Measurements from ENCODE around the gene CRACDL.

Gene CRACDL

GRCh38 chr2:98799375-98800329 lies 136.4 kb downstream of the CRACDL start:
- no peak for DNase-seq

DNA sequence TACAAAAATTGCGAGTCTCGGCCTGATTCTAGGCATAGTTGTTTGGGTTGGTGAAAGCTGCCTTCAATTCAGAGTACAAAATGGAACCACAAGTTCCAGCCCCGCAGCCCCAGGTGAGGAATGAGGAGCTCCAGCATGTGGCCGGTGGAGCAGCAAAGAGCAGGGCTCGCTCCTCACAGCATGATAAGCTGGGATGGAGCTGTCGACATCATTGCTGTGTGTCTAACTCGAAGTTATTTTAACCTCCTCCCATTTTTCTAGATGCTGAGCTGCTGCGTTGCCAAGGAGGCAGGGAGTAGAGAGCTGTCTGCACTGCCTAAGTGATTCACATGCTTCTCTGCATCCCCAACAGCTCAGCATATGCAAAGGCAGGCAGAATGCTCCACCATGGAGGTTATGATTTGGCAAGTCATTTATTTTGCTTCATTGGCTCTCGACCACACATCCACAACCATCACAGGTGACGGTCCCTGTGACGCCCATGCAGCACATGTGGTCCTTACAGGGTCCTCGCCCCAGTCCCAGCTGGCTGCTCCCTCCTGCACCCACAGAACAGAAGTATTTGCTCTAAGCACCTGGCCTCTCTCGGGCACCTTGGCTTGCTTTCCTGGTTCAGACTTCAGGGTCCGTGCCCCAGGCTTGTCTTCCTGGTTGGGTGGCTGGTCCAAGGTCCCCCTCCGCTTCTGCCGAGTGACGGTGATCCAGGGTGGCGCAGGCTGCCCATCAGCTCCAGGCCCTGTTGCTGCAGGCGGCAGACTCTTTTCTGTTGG lies 139.1 kb downstream of the CRACDL start:
- no peak for DNase-seq

DNA sequence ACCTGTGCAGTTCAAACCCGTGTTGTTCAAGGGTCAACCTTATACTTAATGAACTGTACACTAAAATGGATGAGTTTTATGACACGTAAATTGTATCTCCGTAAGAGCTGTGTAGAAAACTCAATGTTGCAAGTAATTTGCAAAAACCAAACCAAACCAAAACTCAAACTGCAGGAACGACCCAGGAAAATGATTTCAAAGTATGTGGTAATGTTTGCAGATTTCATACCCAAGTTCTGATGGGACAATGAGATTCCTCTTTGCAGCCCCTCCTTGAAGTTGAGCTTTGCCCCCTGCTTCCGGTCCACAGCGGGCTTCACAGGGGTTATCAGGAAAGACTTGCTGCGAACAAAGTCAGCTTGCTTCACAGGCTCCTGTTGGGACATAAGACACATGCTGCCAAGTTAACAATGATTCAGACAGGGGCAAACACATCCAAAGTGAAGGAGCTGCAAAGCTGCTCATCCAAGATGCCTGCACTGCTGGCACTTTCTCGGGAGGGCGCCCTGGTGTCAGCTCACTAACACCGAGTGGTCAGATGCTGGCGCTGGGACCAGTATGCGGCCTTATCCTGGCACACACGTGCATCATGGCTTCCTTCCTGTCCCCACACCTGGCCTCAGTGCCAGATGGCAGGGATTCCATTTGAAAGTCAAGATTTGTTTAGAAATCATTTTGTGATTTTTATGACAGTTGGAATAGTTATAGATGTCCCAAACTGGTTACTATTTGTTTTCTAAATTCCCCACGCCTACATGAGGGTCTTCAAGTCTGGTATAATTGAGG lies 139.9 kb downstream of the CRACDL start:
- no peak for DNase-seq

- no peak for DNase-seq
Measured at GRCh38 chr2:98793897-98794830, 141.9 kb downstream of the CRACDL start.

DNA sequence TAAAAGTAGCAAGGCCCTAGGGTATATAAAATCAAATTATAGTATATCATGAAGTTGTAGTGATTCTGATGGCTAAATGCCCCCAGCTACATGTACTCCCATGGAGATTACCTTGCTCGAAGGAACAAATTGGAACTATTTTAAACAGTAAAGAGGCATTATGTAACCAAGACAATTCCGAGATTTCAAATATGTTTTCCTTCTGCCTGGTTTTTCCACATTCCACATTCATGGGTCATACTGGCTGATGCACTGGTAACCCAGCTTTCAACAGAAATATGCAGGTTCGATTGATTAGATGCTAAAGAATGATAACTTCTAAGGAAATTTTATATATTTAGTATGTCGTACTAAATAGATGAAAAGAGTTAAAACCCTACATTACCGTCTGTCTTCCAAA lies 142.8 kb downstream of the CRACDL start:
- no peak for DNase-seq

DNA sequence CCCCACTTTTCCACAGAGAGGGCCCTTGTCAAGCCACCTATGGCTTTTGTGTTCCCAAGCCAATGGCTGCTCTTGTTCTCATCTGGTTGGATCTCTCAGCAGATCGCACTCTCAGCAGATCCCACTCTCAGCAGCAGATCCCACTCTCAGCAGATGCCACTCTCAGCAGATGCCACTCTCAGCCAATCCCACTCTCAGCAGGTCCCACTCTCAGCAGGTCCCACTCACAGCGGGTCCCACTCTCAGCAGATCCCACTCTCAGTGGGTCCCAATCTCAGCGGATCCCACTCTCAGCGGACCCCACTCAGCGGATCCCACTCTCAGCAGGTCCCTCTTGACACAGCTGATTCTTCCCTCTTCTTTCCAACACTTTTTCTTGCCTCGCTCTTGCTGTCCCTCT lies 145.8 kb downstream of the CRACDL start:
- no peak for DNase-seq

- DNase-seq = no peak
Measured at GRCh38 chr2:98787700-98788099, 148.3 kb downstream of the CRACDL start.

- no peak for DNase-seq
Measured at GRCh38 chr2:98786179-98786578, 149.8 kb downstream of the CRACDL start.

DNA sequence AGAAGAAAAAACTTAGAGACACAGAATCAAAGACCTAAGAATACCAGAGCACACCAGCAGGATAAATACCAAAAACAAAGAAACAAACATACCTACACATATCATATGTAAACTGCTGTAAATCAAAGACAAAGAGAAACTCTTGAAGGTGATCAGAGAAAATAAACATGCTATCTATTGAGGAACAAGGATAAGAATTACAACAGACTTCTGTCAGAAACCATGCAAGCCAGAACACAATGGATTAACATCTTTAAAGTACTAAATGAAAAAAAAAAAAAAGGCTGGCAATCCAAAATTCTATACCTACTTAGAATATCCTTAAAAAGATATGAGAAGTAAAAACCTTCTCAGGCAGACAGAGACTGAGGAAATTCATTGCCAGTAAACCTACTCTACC lies 153.5 kb downstream of the CRACDL start:
- no peak for DNase-seq

GRCh38 chr2:98781822-98782221 lies 154.2 kb downstream of the CRACDL start:
- no peak for DNase-seq

DNA sequence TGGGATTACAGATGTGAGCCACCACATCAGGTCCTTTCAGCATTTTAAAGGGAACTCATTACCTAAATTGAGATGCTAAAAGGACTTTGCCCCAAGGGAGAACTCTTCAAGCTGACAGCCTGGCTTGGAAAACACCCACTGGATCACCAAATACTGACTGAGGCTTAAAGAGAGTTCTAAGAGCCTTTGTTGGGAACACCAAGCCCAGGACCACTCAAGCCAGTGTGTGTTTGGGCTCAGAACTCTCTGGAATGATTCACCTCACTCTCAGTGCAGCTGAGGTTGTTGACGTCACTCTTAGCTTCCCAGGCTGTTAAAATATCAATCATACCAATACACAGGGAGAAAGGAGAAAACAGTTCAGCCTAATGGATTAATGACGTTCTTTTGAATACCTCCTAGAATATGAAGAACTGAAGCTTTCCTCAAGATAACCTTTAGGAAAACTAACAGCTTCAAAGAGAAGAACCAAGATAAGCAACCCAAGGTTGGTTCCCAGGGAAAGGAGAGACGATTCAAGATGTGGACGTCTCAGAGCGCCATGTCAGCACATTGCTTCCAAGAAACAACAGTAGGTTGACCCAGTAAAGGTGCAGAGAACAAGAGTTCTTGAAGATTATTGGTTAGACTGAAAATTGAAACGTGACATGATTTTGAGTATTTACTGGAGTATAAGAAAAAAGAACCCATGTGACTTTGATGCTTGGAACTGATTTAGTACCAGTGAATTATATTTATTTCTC lies 157.1 kb downstream of the CRACDL start:
- DNase-seq = no peak

- DNase-seq = no peak
Measured at GRCh38 chr2:98778151-98778550, 157.9 kb downstream of the CRACDL start.

DNA sequence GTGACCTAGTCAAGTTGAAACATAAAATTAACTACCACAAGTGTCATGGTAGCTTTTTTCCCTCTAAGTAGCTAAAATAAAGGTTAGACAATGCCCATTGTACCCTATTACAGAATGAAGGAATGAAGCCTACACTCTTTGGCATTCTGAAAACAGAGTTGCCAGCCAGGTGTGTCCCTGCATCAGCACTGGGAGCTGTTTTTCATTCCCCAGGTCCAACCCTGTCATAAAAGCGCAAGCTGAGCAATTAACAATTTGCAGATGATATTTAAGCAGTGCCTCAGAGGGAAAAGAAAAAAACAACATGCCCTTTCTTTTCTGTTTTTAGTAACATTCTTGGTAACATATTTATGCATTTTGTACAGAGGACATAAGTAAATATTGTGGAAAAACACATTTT lies 158.3 kb downstream of the CRACDL start:
- DNase-seq = no peak

- no peak for DNase-seq
Measured at GRCh38 chr2:98777076-98777475, 158.9 kb downstream of the CRACDL start.

- no peak for DNase-seq
Measured at GRCh38 chr2:98776136-98776535, 159.9 kb downstream of the CRACDL start.

DNA sequence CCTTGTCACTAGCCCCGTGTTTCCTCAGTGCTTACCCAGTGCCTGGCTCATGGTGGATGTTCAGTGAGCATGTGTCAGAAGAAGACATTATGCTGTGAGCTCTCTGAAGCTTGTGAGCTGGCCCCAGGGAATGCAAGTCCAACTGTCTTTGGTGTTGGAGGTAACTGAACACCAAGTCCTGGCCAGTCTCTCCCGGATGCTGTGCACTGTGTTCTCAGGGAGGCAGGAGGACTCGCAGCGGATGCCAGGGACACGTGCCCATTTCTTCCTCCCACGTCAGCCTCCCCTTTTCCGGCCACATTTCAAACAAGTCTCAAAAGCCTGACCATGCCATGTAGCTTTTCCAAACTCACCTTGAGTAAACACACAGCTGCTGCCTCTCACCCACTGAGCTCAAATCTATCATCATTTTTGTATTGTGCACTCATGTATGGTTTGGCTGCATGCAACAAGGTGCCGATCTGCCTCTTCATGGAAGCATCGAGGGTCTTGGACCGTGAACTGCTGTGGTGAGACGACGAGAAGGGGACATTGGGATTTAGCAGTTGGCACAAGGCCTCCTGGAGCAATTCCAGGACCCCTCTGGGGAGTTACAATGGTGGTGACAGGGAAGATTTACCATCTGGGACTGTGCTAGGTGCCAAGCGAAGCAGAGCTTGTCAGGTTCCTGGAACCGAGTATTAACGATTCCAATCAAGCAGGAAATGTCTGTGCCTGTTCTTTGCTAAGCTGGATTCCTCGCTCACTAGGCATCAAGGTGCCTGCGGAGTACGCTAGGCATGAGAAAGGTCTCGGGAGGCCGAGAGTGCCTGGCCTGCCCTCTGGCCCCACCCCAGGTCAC lies 160.7 kb downstream of the CRACDL start:
- no peak for DNase-seq

DNA sequence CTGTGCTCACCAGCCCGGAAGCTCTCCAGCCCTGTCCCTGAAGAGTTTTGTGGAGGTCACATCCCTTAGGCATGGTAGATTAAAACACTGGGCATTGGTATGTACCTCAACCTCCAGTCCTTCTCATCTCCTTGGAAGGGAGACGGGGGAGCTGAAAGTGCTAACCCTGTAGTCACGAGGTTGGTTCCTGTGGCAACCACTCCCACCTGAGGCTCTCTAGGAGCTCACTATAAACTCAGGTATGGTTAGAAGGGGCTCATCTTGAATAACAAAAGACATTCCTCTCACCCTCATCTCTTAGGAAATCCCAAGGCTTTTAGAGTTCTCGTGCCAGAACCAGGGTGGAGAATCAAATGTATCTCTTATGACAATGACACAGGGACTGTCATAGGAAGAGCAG lies 162.1 kb downstream of the CRACDL start:
- no peak for DNase-seq

DNA sequence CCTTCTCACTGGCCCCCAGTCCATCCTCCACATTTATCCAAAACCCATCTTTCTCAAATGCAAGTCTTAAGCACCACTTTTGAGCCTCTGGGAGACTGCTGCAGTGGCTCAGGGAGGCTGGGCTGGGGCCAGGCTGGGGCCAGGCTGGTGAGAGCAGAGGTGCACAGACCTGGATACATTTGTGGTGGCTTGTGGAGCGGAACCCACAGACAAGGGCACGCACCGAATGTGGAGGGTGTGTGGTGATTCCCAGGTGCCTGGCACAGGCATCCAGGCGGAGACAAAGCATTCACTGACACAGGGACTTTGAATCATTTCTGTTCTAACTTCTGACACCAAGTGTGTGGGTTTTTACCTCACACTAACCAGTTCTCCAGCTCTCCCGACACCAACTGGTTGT lies 162.9 kb downstream of the CRACDL start:
- no peak for DNase-seq

DNA sequence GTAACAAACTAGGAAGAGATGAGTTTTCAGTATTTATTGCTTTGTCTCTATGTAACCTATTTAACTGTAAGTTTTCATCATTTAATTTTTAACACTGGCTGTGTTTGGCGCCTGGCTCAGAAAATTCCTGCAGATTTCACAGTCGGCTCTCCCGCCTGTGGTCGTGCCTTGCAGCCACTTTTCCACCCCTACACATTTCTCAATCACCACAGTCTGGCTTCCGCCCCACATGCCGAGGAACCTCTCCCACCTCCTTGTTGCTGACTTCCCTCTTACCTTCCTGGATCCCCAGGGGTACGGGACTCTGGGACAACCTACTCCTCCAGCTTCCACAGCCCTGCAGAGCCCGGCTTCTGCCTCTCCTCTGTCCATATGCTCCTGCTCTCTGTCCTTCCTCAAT lies 163.5 kb downstream of the CRACDL start:
- no peak for DNase-seq
